DOHH2 (cell line): ENCODE data around the gene ESPL1.

Experiments
- CTCF ChIP-seq: fragments of 200-600 bp; sonication (generic); IDR thresholded peaks from one replicate; pipeline ENCODE4 v1.5.1; 2014; ENCODE audit warnings: antibody characterized with exemption, mild to moderate bottlenecking, low read depth, low read length; ENCODE audit not compliant: poor library complexity, severe bottlenecking
- EZH2phosphoT487 ChIP-seq: fragments of 200-600 bp; sonication (generic); IDR thresholded peaks from 2 replicates; pipeline ENCODE4 v1.6.1; 2017; ENCODE audit warnings: borderline replicate concordance, mild to moderate bottlenecking, antibody characterized with exemption, low read length, moderate library complexity, mixed read lengths

- no peak for TF ChIP-seq CTCF
- TF ChIP-seq EZH2phosphoT487: no peak
Measured at GRCh38 chr12:53325511-53326061, 57.5 kb downstream of the ESPL1 start.
